HG03097 (cell line): ENCODE results near the gene DSEL.

Source experiments
- ATAC-seq: cut with Tn5 transposase; IDR thresholded peaks from one replicate; pipeline ENCODE4 v1.9.1; 2021; ENCODE audit not compliant: unreplicated experiment, low FRiP score

Gene DSEL

DNA sequence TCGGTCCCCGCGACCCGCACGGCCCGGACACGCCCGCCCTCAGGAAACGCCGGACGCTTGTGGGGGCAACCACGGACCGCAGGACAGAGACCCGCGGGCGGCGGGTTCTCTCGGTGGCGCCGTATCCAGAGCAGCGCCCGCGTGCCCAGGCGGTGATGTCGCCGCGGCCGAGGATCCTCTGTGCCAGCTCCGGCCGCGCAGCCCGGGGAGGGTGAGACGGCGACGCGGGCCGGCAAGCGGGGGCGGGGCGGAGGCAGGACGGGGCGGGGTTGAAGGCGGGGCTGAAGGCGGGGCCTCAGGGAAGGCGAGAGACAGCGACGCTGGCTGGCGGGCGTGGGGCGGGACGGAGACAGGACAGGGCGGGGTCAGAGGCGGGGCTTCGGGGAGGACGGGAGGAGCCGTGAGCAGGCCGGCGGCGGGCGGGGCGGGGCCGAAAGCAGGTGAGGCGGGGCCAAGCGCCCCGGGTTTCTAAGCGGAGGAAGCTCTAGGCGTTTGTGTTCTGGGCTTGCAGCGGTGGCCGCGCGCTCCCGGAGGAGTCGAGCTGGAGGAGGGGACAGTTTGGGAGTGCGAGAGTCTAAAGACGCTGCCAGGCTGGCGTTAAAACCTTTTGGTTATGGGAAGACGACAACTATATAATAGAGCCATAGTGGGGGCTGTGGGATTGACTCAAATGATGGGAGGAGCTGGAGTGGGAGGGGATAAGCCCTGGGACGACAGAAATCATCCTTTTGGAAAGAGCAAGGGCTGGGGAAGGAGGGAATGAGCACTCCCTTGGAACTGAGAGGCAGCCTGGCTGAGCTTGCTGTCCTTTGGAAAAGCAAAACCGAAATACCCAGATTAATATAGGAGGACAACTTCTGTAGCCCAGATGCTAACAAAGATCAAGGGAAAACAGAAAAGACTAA lies at the start of gene DSEL:
DSEL (minus strand) TSS at position 182 of the 905 bp plus-strand sequence. CDS start 2,112 bp downstream, outside the sequence.
- peak; percentile 99 for ATAC-seq

DNA sequence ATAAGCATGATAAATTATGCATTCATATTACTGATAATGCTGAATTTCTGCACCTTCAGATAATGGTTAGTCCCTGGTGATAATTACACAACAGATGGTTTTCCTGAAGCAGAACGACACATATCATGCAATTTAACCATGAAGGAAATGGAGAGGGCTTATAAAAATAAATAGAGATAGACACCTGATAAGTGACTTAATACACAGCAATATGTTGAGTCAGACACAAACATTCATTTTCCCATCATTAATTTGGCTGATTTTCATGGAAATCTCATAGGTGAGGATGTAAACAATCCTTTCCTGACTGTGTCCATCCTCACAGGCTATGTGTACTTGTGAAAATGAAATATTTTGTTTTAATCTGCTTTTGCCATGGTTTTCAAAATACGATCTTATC lies 36.9 kb upstream of the DSEL start:
- no peak for ATAC-seq

DNA sequence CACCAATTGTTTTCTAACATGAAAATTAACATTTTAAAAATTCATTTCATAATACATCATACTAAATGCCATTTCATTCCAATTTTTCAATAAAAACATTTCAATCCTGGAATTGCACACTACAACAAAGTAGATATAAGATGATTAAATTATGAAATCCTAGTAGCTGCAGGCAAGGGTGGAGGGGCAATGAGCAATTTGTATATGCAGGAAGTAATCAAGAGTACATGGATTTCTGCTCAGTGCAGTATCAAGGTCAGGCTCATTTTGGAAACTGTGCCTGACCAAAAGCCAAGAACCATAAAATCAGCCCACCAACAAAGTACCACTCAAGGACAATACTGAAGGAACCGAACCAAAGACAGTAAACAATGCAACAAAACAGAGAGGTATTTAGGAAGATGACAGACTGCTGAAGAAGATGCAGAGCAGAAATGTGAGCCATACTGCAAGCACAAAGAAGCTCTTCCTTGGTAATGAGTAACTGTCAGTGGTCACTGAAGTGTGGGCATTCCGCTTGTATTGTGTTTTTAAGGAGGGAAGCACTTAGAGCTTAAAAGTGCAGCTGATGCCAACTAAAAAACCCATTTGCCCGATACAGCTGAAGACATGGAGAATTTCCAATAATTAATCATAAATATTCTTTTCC lies 34.5 kb upstream of the DSEL start:
- ATAC-seq: no peak

DNA sequence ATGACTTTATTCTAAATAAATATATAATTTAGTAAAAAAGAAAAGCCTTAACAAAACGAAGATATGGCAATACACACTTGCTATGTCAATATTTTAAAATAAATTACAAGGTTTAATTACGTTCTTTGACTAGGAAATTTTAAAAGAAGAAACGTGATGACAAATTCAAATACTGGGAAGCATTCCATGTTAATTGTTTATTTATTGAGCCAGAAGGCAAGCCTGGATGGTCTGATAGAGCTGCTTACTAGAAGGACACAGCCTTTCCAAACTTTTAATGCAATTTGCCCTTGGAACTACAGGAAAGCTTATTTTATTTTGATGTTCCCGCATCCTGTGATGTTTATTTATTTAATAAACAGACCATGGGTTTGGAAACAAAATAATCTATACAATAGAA lies 33.4 kb upstream of the DSEL start:
- no peak for ATAC-seq

DNA sequence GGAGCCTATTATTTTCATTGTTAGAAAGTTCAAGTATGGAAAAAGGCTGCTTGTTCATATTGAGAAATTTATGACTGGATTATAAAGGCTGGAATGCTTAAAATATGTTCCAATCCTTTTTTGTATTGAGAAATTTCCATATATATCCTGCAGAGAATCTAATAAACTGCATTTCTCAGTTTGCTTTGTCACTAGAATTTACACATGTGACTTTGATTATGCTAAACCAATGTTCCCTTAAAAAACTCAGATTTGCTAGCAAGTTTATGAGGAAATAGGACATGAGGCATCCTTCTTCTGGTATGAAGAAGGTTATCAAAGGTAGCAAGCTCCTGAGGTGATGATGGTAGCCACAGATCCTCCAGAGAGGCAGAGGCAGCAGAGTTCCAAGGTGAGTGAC lies 29.2 kb upstream of the DSEL start:
- ATAC-seq: no peak

DNA sequence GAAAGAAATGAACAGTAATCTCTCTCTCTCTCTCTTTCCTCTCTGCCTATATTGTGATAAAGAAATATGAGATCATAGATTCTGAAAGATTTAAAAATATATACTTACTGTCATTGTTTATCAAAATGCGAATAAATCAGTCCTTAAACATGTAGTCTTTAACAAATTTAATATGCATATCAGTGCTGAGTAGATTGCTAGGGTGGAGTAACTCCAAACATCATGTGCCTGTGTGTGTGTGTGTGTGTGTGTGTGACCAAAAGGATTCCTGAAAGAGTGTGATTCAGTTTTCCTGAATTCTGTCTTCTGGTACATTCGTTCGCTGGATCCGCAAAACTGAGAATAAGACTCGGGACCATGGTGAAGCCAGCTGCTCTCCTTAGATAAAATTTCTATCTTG lies 24.0 kb upstream of the DSEL start:
- ATAC-seq: no peak

DNA sequence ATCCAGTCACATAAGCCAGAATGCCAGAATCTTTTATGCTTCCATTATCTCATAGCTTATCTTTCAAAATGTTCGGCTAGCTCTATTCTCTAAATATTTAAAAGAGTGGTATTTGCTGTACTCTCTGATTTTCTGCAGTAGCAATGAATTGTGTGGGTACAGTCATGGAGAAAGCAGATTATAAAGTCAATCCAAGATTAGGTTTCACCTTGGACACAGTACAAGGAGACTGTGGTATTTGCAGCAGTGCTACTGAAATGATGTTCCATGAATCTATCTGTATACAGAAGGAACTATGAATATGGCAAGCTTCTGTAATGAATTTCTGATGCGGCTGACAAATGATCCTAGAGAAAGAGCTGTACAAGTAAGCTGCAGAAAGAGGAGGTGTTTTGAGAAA lies 15.4 kb upstream of the DSEL start:
- ATAC-seq: no peak

DNA sequence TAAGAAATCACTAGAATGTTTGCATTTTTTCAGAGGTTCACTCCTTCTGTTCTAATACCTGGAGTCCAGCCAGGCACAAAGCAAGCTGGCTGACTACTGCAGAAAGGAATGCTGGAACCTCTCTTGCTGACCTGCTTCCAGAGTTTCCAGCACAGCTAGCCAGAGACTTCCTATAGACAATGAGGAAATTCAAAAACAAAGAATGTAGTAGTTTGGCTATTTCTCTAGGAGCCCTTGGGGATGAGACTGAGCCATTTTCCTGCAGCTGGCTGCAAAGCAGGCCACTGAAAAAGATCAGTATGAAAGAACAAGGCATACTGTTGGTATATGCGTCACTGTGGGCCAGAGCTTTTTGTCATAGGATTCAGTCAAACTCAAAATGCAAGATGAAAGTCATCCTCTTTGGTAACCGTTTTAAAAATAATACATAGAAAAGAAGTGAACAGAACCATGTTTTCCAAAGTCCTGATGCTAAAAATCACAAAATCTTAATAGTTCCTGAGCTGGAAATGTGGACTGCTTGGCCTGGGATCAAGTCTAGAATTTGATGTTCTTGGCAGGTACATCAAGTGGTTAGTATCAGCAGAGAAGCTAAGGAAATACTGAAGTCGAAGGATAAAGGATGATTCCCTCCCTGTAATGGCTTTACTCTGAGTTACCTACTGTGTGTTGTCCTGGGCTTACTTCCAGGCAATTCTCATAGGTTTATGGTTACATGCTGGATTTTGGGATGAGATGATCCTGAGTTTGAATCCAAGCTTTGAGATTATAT lies 9.0 kb upstream of the DSEL start:
- no peak for ATAC-seq

DNA sequence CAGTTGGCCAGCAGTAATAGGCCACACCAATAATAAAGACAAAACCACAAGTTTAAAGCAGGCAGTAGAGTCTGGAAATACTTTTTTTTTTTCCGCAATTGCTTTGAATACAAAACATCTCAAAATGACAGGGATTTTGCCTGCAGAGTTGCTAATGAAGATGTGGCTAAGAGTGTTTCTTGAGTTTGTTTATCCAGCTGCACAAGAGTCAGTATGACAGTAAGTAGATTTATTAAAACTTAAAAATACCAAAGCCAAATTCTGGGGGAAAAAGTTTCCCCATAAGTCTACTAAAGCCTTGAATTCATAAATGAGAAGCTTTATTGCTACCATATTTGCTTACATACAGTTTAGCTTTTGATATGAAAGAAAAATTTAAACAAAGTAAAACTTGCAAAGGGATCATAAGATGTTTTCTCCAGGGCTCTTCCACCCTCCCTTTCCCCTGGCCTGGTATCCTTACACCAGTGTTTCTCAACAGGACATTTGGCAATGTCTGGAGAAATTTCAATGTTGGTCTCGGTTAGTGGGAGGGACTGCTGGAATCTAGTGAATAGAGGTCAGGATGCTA lies 3.9 kb upstream of the DSEL start:
- no peak for ATAC-seq

DNA sequence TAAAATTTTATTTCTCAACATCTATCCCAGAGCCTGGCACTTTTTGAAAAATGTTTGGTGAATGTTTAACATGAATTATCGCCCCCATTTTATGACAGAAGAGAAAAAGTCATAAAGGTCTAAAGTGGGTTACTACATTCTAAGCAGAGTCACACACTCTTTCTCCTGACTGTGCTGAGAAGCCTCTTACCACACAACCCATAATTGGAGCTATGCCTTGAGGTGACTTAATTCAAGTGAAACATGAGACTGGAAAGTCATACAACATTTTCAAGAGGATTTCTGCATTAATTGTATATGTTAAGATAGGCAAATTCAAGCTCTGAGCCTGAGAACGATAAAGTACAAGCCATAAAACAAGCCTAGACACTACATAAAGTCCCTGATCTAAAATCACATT lies 3.1 kb upstream of the DSEL start:
- no peak for ATAC-seq

DNA sequence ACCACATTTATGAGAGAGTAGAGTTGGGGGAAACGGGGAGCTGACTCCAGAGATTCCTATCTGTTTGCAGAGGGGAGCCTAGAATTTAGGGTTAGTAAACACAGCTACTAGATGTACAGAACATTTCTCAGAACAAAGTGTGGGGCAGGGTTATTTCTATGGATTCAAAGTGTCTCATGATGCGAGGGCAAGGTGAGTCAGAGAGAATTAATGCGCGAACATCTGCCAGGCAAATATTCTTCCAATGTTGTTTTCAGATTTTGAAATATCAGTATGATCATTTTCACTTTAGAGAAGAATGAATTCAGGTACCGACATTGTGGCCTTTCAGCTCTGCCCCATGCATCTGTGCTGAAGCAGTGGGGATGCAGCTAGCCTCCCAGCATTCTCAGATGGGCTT lies 2.0 kb upstream of the DSEL start:
- ATAC-seq: no peak

DNA sequence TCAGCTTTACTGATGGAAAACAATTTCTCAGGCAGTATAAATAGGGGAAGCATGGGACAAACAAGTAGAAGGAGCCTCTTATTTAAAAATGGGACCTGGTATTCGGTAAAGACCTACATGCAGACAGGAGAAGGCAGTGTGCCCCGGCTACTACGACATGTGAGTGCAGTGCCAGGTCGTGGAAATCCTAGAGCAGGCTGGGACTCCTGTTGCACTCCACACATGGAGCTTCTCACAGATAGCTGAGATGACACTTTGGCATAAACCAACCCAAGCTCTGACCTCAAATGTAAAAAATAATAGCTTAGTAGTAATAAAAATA lies 885 bp upstream of the DSEL start:
- no peak for ATAC-seq

DNA sequence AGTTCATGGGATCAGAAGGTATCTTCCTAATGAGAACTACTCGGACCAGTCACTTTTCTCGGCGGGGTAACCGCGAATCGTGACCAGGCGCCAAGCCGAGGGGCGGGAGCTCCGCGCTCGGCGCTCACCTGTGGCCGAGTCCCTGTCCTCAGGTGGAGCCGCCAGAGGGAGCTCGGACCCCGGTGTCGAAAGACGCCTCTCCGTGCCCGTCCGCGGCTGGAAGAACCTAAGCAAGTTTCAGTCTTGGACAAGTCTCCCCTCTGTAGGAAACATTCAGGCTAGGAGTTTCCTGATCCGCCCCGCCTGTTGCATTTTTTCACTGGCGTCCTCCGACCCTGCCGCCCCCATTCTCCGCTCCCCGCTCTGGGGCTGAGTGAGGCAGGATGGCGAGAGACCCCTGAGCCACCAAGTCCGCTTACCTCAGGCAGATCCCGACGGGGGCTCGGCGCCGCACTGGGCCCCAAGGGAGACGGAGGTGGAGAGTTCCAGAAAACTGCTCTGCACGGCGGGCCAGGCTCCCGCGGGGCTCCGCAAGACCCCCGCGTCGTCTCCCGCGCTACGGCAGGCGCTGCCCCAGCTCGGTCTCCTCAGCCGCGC lies 480 bp downstream of the DSEL start:
- ATAC-seq: peak; percentile 24

DNA sequence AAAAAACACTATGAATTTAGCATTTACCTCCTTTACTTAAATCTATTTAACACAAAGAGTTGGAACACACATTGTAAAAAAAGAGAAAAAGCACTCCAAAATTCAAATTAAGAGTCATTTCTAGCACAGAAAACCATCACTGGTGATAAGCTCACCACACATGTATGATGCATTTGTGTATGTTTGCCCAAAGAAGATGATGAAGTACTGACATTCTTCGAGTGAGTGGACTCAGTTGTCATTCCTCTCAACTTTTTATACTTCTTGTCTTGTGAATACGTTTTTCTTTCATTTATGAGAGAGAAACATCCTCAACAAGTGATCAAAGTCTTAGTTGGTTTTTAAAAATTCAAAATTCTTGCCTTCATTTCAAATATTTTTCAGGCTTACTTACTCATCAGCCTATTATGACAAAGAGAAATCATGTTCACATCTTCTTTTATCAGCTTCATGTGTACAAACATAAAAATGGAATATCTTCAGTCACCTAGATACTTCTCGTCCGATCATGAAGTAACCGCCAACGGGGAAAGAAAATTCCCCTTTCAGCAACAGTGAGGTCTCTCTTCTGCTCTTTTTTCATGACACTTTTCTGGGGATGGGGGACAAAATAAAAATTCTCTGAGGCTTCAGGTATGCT lies 1.5 kb downstream of the DSEL start:
- ATAC-seq: no peak

DNA sequence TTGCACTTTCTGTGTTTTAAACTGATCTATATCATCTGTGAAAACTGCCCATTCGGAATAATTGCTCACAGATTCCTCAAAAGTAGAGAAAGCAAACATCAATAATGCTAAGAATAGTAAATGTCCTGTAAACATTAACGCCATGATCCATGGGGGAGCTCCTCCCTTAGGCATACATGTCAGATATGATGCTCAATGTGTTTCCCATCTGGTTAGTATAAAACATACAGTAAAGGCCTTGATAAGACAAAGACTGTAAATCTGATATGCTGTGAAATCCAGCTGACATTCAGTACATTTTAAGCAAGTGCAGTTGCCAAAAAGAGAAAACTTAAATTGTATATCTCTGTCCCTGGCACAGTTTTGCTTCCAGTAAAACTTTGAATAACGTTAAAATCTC lies 2.1 kb downstream of the DSEL start:
- no peak for ATAC-seq

DNA sequence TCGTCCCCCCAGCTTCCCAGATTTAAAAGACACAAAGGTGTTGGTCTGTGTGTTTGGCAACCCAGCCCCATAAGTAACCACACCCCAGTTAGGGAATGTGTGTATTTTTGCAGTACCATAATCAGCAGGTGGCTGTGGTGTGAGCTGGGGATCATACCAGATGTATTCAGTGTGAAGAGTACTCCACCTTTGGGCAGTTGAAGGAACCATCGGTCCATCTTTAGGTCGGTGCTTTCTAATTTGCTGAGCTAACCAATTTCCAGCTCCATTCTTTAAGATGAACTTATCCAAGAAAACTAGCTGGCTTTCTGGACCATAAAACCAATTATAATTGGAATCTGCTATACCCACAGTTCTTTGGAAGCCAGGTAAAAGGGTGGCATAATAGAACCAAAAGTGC lies 3.2 kb downstream of the DSEL start:
- no peak for ATAC-seq

DNA sequence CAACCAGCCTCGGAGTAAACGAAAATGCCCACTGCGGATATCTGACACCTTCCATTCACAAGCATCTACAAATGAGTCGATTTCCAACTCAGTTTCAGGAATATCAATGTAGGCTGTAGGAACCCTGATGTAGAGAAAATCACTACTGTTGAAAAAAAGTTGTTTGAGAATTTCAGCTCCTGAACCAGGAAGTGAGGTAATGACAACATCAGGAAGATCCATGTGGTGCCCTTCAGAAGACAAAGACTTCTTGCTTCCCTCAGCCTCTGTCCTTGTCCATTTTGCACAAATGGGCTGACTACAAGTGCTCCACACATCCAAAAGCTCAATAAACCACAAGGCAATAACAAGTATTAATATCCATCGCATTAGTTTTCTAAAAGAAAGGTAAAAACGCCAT lies 4.7 kb downstream of the DSEL start:
- no peak for ATAC-seq

DNA sequence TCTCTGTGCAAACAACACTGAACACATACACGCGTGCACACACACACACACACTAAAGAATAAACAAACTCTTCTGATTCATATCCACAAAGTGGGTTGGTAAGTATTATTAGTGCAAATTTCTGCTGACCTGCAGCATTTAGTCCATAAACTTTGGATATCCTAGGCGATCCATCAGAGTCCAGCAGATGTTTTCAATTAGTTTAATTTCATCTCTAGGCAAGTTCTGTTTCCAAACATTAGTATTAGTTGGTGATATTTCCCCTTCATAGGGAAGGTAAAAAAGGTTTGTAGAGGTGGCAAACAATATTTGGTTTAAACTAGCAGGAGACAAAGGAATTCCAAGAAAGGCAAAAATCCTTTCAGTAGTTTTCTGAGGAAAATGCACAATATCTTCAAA lies 5.7 kb downstream of the DSEL start:
- ATAC-seq: no peak

DNA sequence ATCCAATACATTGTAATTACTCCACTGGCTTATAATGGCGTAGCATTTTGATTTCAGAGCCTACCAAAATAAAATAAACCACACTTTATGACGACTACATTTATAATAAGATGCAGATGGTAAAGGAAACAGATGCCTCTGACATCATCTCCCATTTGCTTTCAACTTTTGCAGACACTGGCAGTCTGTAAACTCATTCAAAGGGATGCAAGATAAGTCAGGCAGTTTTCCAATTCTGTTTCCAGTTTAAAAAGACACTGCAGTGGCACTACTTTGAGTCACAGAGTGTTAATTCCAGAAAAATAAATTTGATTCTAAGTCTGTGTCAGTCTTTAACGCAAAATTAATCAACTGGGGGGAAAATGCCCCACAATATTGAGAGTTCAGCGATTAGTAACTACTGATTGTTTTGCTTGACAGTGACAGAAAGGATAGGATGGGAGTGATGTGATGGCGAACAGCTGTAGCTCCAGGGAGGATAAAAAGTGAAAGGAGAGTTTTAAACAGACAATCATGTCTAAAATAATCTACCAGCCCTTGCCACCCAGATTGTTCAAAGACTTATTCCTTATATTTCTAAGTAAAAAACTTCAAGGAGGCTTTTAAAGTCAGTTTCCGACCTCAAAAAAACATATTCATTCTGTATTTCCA lies 6.7 kb downstream of the DSEL start:
- no peak for ATAC-seq

DNA sequence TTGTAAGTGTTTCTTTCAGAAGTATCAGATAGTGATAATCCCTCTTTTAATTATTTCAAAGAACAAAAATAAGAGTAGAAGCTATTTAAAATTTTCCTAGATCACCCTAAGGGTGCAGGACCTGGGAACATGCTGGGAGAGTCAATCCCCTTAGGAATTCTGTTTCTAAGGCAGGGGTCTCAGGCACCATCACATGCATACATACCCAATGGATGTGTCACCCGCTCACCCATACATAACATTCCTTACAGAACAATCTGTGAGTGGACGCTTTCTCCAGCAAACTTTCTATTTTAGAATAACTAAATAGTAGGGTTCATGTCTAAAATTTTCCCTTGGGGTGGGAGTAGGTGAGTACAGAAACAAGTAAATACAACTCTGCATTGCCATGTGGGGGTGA lies 8.4 kb downstream of the DSEL start:
- ATAC-seq: no peak
